ENCODE results near the gene NRP2.

DNA sequence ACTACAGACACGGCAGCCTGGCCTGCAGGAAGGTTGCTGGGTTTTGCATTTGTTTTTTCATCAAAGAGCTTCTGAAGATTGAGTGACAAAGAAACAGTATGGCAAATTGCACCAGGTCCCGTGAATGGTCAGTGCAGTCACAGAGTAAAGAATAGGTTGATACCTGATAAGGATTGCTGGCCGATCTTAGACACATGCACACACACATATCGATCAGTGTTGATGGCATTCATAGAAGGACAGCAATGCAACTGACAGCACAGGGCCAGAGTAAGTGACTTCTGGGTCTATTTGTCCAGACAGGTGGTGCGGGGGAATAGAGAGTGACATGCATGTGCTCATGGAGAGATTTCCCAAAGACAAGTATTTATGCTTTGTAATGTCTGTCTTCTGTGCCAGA is 42.8 kb downstream of the NRP2 start:
- TF ChIP-seq, protein P1, sequence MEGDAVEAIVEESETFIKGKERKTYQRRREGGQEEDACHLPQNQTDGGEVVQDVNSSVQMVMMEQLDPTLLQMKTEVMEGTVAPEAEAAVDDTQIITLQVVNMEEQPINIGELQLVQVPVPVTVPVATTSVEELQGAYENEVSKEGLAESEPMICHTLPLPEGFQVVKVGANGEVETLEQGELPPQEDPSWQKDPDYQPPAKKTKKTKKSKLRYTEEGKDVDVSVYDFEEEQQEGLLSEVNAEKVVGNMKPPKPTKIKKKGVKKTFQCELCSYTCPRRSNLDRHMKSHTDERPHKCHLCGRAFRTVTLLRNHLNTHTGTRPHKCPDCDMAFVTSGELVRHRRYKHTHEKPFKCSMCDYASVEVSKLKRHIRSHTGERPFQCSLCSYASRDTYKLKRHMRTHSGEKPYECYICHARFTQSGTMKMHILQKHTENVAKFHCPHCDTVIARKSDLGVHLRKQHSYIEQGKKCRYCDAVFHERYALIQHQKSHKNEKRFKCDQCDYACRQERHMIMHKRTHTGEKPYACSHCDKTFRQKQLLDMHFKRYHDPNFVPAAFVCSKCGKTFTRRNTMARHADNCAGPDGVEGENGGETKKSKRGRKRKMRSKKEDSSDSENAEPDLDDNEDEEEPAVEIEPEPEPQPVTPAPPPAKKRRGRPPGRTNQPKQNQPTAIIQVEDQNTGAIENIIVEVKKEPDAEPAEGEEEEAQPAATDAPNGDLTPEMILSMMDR (IDR thresholded peaks at IDR 0.05; ENCODE audit: low read depth, low read length, missing input control), result no peak
- TF ChIP-seq, protein P2, sequence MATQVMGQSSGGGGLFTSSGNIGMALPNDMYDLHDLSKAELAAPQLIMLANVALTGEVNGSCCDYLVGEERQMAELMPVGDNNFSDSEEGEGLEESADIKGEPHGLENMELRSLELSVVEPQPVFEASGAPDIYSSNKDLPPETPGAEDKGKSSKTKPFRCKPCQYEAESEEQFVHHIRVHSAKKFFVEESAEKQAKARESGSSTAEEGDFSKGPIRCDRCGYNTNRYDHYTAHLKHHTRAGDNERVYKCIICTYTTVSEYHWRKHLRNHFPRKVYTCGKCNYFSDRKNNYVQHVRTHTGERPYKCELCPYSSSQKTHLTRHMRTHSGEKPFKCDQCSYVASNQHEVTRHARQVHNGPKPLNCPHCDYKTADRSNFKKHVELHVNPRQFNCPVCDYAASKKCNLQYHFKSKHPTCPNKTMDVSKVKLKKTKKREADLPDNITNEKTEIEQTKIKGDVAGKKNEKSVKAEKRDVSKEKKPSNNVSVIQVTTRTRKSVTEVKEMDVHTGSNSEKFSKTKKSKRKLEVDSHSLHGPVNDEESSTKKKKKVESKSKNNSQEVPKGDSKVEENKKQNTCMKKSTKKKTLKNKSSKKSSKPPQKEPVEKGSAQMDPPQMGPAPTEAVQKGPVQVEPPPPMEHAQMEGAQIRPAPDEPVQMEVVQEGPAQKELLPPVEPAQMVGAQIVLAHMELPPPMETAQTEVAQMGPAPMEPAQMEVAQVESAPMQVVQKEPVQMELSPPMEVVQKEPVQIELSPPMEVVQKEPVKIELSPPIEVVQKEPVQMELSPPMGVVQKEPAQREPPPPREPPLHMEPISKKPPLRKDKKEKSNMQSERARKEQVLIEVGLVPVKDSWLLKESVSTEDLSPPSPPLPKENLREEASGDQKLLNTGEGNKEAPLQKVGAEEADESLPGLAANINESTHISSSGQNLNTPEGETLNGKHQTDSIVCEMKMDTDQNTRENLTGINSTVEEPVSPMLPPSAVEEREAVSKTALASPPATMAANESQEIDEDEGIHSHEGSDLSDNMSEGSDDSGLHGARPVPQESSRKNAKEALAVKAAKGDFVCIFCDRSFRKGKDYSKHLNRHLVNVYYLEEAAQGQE (IDR thresholded peaks at IDR 0.05), result no peak
- TF ChIP-seq RAD21 (IDR thresholded peaks at IDR 0.05), result no peak
- TF ChIP-seq JUND (IDR thresholded peaks at IDR 0.05), result no peak
- TF ChIP-seq, protein P3, sequence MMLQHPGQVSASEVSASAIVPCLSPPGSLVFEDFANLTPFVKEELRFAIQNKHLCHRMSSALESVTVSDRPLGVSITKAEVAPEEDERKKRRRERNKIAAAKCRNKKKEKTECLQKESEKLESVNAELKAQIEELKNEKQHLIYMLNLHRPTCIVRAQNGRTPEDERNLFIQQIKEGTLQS (IDR thresholded peaks at IDR 0.05), result no peak
- TF ChIP-seq NR2F2 (IDR thresholded peaks at IDR 0.05), result no peak
- no peak for TF ChIP-seq SP1 (IDR thresholded peaks at IDR 0.05)
- no peak for TF ChIP-seq YY1 (IDR thresholded peaks at IDR 0.05)
